DND-41 (cell line): ENCODE measurements around the gene ARHGAP26.
"Not testable (repeated sequence)": the region's sequence is repeated elsewhere in the genome, so short reads cannot be mapped to it uniquely, and the experiment has no call there.

Experiments
- ATAC-seq: fragments of 200-7000 bp; cut with Tn5 transposase; 3 replicates; pipeline ENCODE4 v1.9.1; 2021; ENCODE audit warnings: low read depth; ENCODE audit not compliant: insufficient read depth
- DNase-seq: peaks from one replicate; pipeline ENCODE4 v3.0.0-alpha.2; 2020
- H2AFZ ChIP-seq: 2 replicates; pipeline ENCODE4 v1.6.0; 2012; ENCODE audit warnings: low read depth, low read length
- H3K27ac ChIP-seq: 2 replicates; pipeline ENCODE4 v1.5.1; 2012; ENCODE audit warnings: low read length, inconsistent platforms
- H3K27me3 ChIP-seq: fragments of 200-600 bp; sonication (generic); 2 replicates; pipeline ENCODE4 v1.6.0; 2012; ENCODE audit warnings: low read length, mild to moderate bottlenecking, inconsistent platforms; ENCODE audit not compliant: insufficient read depth, poor library complexity
- H3K36me3 ChIP-seq: 2 replicates; pipeline ENCODE4 v1.5.1; 2012; ENCODE audit warnings: low read length, inconsistent platforms; ENCODE audit not compliant: insufficient read depth
- H3K4me1 ChIP-seq: 2 replicates; pipeline ENCODE4 v1.5.1; 2012; ENCODE audit warnings: mild to moderate bottlenecking, low read length; ENCODE audit not compliant: insufficient read depth
- H3K4me2 ChIP-seq: 2 replicates; pipeline ENCODE4 v1.6.0; 2012; ENCODE audit warnings: mild to moderate bottlenecking, moderate library complexity, low read length, inconsistent platforms; ENCODE audit not compliant: insufficient read depth
- H3K4me3 ChIP-seq, 2 experiments: fragments of 200-600 bp in 1 of 2; shearing (Covaris generic) in 1 of 2; 2 replicates each; pipeline ENCODE4 v1.5.1; 2012 to 2016; ENCODE audit warnings: inconsistent platforms in 2 of 2, low read length in 2 of 2, mild to moderate bottlenecking in 2 of 2, low read depth in 1 of 2, moderate library complexity in 1 of 2
- H3K79me2 ChIP-seq: 2 replicates; pipeline ENCODE4 v1.6.0; 2012; ENCODE audit warnings: low read length, inconsistent platforms; ENCODE audit not compliant: insufficient read depth
- H3K9ac ChIP-seq: 2 replicates; pipeline ENCODE4 v1.6.0; 2012; ENCODE audit warnings: low read depth, mild to moderate bottlenecking, inconsistent platforms, low read length, moderate library complexity
- H3K9me3 ChIP-seq: 2 replicates; pipeline ENCODE4 v1.5.1; 2012; ENCODE audit warnings: low read length, moderate library complexity, mild to moderate bottlenecking, inconsistent platforms; ENCODE audit not compliant: insufficient read depth, severe bottlenecking
- H4K20me1 ChIP-seq: 2 replicates; pipeline ENCODE4 v1.6.0; 2012; ENCODE audit warnings: low read length; ENCODE audit not compliant: insufficient read depth
- CTCF ChIP-seq: IDR thresholded peaks from 2 replicates; pipeline ENCODE4 v1.5.1; 2012; ENCODE audit warnings: borderline replicate concordance, low read length, moderate library complexity, mild to moderate bottlenecking; ENCODE audit not compliant: poor library complexity, severe bottlenecking; ENCODE audit errors: extremely low read depth
- EZH2 ChIP-seq: IDR thresholded peaks from 3 replicates; pipeline ENCODE4 v1.6.1; 2012; ENCODE audit warnings: borderline replicate concordance, low read depth, mild to moderate bottlenecking, moderate library complexity, low read length, inconsistent platforms; ENCODE audit not compliant: severe bottlenecking

The ARHGAP26 gene

GRCh38 chr5:142994218-142994617 is 224.0 kb downstream of the ARHGAP26 start:
- H3K9me3 ChIP-seq: peaks cover 8% of the 10 kb centered on the region
- H3K27ac ChIP-seq: no peak overlapping the region
- H3K4me1 ChIP-seq: peaks cover 18% of the 10 kb centered on the region
- H3K27me3 ChIP-seq: no peaks in the 10 kb centered on the region
- no peak overlapping the region for H3K9ac ChIP-seq
- H2AFZ ChIP-seq: no peak overlapping the region
- no peaks in the 10 kb centered on the region for H3K79me2 ChIP-seq
- no peaks in the 10 kb centered on the region for H4K20me1 ChIP-seq
- TF ChIP-seq EZH2 (no peak), CTCF (no peak)
- no peak for DNase-seq
- no peak overlapping the region for H3K4me2 ChIP-seq
- ATAC-seq: no peak
- no peak overlapping the region for H3K4me3 ChIP-seq
- H3K36me3 ChIP-seq: peaks cover 5% of the 10 kb centered on the region; the same call in 1 of the 2 replicates

- H3K9me3 ChIP-seq, H3K4me2 ChIP-seq, H3K27ac ChIP-seq, H3K27me3 ChIP-seq, DNase-seq, ATAC-seq, H4K20me1 ChIP-seq, H3K36me3 ChIP-seq, H2AFZ ChIP-seq, H3K4me3 ChIP-seq, H3K9ac ChIP-seq, H3K79me2 ChIP-seq: not testable (repeated sequence)
- peaks cover 18% of the 10 kb centered on the region for H3K4me1 ChIP-seq
These were observed 225.4 kb downstream of the ARHGAP26 start for GRCh38 chr5:142995621-142996020.

GRCh38 chr5:142997591-142997990 is 227.4 kb downstream of the ARHGAP26 start:
- Histone ChIP-seq H3K4me1 (peaks cover 37% of the 10 kb centered on the region), H3K27ac (peak overlapping the region; percentile 27; the same call in 1 of the 2 replicates), H4K20me1 (no peaks in the 10 kb centered on the region), H3K9me3 (no peaks in the 10 kb centered on the region), H3K4me3 (no peak overlapping the region), H3K36me3 (no peaks in the 10 kb centered on the region), H3K9ac (no peak overlapping the region), H3K4me2 (no peak overlapping the region), H3K27me3 (no peaks in the 10 kb centered on the region), H3K79me2 (no peaks in the 10 kb centered on the region), H2AFZ (no peak overlapping the region)
- ATAC-seq (no peak), DNase-seq (no peak)
- no peak for TF ChIP-seq CTCF
- TF ChIP-seq EZH2: no peak

- no peak for TF ChIP-seq EZH2
- no peak for TF ChIP-seq CTCF
- Histone ChIP-seq H3K36me3 (no peaks in the 10 kb centered on the region), H3K79me2 (no peaks in the 10 kb centered on the region), H4K20me1 (no peaks in the 10 kb centered on the region), H3K27ac (peak overlapping the region; percentile 37), H3K4me1 (peaks cover 46% of the 10 kb centered on the region), H3K9me3 (no peaks in the 10 kb centered on the region), H2AFZ (no peak overlapping the region), H3K4me3 (no peak overlapping the region), H3K27me3 (no peaks in the 10 kb centered on the region), H3K4me2 (no peak overlapping the region), H3K9ac (no peak overlapping the region)
- ATAC-seq (no peak), DNase-seq (no peak)
These were observed 228.3 kb downstream of the ARHGAP26 start for GRCh38 chr5:142998316-142999020.

- Histone ChIP-seq H3K27ac (0 out of 2 replicates have a peak overlapping the region, but pooled peaks have one; percentile 95), H3K4me1 (peaks cover 59% of the 10 kb centered on the region)
- not testable (repeated sequence) for H3K27me3 ChIP-seq, H2AFZ ChIP-seq, H3K4me2 ChIP-seq, H3K36me3 ChIP-seq, H3K9ac ChIP-seq, H4K20me1 ChIP-seq, H3K9me3 ChIP-seq, H3K79me2 ChIP-seq, H3K4me3 ChIP-seq, DNase-seq, ATAC-seq
These were observed 230.4 kb downstream of the ARHGAP26 start for GRCh38 chr5:143000551-143000950.
